Activated CD4-positive, alpha-beta T cell treated with anti-CD3 and anti-CD28 coated beads, Interleukin-2, amount 50 U/mL, for 24 hours (primary cell): Measurements from ENCODE around the gene FCRLA.

Experiments
- DNase-seq, 2 donors: peaks; one replicate each; pipeline ENCODE4 v3.0.0-alpha.2; 2020; ENCODE audit warnings: low read depth in 1 of 2, low spot score in 1 of 2

FCRLA gene

DNA sequence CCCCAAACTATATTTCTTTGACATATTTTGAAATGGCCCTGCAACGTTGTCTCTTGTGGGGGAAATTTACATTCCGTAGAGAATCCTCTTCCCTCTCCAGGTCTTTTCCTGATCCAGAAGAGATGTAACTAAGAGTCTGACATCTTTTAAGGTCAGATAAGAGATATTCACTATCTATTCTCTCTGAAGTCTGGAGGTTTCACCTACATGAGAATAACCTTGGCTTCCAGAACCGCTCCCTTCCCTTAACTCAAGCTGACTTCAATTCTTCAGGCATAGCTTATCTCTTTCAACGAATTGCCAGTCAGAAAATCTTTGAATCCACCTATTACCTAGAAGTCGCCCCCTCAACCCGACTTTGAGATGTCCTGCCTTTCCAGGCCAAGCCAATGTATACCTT is 24.2 kb downstream of the FCRLA start:
- no peak for DNase-seq

DNA sequence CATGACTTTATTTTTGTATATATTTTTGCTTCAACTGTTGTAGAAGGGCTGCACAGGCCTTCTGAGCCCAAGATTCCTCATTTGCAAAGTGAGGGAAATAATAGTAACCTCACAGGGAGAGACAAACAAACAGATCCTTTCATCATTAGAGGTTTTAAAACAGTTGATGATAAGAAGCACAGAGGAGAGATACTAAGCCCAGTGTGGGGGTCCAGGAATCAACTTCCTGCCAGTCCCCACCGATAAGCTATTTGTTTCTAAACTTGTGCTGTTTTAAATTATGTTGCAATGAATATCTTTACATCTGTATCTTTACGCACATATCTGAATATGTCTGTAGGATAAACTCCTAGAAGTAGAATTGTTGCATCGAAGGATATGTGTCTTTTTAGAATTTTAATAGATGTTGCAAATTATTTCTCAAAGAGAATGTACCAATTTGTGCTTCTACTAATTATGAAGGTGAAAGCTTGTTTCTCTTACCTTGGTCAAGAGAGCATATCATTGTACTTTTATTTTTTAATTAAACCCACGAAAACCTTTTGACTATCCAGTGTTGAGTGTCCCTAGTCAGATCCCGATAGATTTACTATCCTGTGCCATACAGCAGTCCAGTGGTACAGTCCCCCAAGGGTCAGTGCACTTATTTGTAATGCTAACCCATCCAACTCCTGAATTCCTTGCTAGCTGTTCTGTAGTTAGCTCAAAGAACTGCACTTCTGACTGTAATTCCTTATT is 25.1 kb downstream of the FCRLA start:
- no peak for DNase-seq

DNA sequence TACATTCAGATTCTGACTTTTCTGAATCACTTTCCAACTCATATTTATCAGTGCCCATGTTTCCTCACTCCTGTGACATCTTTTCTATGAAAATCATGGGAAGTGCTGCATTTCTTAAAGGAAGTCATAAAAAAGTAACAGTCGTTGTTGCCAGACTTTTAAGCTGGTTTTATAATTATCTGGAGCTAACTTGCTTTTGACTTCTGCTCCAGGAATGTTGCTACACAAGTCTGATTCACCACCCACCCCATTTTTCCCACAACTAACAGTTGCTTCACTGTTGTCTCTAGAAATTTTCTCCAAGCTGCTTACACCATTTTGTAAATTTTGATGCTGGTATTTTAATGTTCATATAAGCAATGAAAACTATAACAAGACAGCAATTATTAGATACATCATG is 26.5 kb downstream of the FCRLA start:
- DNase-seq: no peak

DNA sequence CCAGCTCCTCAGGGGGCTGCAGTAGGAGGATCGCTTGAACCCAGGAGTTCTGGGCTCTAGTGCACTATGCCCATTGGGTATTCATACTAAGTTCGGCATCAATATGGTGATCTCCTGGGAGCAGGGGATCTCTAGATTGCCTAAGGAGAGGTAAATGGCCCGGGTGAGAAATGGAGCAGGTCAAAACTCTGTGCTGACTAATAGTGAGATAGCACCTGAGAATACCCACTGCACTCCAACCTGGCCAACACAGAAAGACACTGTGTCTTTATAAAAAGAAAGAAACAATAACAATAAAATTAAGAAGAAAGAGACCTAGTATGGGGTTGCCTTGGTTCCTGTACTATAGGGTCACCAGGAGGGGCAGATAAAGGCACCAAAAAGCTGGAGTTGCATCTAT is 28.8 kb downstream of the FCRLA start:
- no peak for DNase-seq

DNA sequence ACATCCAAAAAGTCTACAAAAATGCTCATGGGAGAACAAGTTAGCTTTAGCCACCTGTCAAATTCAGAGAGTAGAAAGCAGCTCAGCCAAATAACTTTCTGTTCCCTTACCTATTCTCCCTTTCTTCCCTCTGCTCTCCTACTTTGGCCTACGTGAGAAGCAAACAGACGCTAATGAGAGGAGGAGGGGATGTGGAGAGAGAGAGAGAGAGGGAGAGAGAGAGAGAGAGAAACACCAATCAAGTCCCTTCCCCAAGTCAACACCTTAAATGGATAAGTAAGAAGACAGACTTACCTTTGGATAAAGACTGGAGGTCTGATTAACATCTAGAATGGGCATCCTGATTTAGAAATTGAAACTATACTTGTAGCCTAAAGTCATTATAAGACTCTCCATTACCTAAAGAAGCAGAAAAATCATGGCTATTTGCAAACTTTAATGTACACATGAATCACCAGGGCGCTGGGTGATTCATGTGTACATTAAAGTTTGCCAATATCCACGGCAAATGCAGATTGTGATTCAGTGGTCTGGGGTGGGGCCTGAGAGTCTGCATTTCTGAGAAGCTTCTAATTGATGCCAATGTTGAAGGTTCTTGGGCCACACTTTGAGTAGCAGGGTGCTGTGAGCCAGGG is 29.4 kb downstream of the FCRLA start:
- no peak for DNase-seq

DNA sequence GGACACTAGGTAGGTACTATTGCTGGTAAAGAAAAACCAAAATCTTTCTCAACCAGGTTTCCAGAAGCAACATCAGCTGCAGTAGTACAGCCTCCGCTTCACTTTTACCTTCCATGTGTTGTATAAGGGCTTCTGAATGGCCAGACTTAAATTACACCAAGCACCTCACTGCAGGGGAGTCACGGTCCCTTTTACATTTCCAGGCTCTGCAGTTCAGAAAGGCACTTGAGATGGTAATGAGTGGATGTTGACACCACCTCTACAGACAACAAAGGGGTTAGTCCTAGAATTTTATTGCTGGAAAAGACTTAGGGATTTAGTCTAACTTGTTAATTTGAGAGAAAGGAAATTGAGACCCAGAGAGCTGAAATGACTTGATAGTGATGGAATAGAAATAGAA is 30.6 kb downstream of the FCRLA start:
- no peak for DNase-seq

DNA sequence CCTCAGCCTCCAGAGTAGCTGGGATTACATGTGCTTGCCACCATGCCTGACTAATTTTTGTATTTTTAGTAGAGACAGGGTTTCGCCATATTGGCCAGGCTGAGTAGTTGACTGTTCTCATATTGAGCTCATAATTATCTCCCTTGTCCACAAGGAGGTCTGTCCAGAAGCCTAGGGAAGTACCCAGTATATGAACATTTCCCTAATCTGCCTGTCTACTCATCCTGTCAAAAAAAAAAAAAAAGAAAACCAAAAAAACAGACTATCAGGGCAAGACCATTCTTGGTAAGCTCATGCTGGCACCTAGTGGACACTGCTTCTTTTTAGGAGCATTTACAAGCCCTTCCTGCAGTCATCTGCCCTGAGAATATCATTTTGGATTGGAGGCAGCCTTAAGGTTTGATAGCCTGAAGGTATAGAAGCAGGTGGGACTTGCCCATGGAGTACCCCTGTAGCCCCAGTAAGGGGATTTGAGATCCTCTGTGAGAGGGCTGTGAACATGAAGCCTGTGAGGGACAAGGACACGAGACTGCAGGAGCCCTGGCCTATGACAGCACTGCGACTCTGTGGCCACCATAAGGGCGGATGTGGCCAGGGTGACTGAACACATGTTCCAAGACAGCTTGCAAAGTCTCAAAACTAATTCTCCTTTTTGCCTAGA is 31.7 kb downstream of the FCRLA start:
- DNase-seq: peak in 1 of 2 donors; percentile 11

DNA sequence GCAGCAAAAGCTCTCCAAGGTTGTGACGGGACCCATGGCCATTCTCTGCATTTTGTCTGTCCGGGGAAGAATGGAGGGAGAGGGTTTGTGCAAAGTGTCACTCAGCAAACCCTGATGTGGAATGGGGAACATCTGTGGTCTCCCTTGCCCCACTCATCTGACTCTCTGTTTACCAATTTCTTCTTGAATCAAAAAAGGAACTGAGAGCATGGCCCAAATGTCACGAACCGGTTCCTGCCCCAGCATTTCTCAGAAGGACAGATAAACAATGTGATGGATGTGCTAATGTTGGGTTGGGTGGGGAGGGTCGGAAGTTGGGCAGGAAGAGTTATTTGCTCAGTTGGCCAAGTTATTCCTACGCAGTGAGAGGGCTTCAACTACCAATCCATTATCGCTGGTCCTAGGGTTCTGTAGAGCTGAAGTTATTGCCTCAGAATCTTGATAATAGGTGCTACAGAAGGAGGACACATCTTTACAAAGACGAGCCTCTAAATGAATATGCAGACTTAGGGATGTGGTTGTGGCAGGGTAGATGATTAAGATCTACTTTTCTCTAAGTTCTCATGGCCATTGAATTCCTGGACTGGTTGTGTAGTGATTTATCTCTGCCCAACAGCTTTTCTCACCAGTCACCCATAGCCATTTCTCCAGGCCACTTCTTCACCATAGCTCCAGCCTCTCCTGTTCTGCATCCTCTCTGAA is 33.0 kb downstream of the FCRLA start:
- no peak for DNase-seq

DNA sequence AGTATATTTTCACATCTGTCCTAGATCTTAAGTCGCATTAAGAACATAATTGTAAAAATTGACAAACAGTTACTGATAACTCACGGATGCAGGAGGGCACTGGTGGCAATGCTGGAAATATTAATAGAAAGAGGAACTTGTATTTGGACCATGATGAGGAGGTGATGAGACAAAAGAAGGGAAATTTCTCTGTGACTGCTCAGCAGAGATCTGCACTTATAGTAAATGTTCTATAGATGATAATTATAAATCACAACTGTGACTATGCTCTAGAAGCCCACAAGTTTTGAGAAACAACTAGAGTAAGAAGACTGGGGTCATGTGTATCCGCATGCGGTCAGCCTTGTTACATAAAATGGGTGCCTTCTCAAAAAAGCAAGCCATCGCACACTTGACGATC is 33.9 kb downstream of the FCRLA start:
- DNase-seq: no peak

DNA sequence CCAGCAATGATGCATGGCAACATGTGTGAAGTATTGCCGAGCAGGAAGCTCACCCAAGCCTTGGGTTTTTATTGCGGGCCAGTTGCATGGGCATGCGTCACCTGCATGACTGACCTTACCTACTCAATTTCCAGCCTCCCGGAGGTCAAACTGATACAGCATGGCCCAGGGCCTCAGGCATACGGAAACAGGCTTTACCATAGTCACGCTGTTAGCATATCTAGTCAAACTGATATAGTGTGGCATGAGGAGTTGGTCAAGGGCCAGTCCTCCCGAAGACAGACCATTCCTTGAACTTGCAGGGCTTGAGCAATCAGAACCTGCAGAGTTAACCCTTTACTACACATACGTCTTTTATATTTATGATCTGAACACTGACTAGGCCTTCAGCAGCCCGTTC is 36.2 kb downstream of the FCRLA start:
- no peak for DNase-seq

DNA sequence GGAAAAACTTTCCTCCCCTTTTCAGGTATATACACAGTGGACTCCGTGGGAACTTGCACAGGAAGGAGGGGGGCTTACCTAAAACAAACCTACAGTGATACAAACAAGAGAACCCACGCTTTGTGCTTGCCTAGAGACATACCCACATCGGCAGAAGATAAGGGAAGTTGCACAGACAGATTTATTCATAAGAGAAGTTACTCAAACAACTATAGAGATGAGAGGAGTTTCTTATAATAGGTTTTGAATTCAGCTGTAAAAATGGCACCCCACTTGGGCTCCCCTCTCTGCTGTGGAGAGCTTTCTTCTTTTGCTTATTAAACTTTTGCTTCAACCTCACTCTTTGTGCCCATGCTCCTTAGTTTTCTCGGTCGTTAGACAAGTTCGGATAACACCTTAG is 40.8 kb downstream of the FCRLA start:
- no peak for DNase-seq

DNA sequence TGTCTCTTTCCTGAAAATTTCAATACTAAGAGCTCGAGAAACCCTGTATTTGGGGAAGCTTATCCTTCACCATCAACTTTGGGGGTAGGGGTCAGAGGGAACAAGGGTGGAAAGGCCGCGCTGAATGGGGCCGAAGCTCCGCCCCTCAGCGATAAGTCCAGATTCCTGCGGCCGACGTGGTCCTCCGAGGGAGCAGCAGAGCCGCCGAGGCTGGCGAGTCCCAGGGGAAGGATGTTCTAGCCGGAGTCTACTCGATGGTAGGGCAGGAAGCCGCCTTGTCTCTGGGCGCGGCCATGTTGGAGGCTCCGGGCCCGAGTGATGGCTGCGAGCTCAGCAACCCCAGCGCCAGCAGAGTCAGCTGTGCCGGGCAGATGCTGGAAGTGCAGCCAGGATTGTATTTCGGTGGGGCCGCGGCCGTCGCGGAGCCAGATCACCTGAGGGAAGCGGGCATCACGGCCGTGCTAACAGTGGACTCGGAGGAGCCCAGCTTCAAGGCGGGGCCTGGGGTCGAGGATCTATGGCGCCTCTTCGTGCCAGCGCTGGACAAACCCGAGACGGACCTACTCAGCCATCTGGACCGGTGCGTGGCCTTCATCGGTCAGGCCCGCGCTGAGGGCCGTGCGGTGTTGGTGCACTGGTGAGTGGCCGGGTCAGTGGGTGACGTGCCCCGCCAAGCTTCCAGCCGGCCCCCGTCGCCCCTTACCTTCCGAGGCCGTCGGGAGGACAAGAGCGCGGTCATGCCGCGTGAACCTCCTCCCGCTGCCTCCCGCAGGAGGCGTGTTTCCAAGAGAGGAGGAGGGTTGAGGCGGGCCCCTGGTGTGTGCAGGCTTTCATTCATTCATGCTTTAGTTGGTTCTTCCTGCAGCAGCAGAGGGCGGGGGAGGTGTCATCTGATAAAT is 42.7 kb downstream of the FCRLA start, which contains the start of gene DUSP12:
TSS of gene DUSP12 (plus strand) at position 278 of the 899 bp plus-strand sequence. CDS start at position 294, 16 bp downstream.
- DNase-seq: peak; percentile 68 to 86

DNA sequence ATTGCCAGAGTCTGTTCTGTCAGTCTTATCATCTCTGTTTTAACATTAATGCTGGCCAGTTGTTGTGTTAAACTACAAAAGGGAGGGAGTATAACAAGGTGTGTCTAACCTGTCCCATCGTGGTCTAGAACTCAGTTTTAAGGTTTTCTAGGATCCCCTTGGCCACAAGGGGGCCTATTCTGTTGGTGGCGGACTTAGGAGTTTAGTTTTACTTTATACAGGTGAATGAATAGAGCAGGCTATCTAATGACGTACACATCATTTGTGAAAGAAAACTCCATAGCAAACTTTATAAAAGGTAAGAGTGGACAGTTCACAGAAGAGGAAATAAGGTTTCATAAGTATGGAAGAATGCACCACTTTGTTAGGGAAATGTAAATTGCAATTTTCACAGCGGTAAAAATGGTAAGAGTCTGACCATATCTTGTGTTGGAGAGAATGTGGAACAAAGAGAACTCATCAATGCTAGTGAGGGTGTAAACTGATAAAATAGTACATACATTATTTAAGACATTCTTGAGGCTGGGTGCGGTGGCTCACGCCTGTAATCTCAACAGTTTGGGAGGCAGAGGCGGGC is 56.6 kb downstream of the FCRLA start:
- DNase-seq: peak in 1 of 2 donors; percentile 31
